Neural progenitor cell (in vitro differentiated cells): ENCODE measurements around the gene FAM9C. TPM values are rescaled to one million over a fixed set of nuclear protein-coding genes. Genes with fewer than 3 reads are reported as not detected.

Experiments
- DNase-seq: peaks from one replicate; pipeline ENCODE4 v3.0.0-alpha.2; 2016; ENCODE audit warnings: low spot score
- H2AFZ ChIP-seq: fragments of 200-600 bp; sonication (generic); replicated peaks from 2 replicates; pipeline ENCODE4 v1.6.1; 2016; ENCODE audit warnings: antibody characterized with exemption
- H3F3A ChIP-seq: fragments of 200-600 bp; sonication (generic); 2 replicates; pipeline ENCODE4 v1.6.1; 2016; ENCODE audit warnings: antibody characterized with exemption, low read depth
- H3K27ac ChIP-seq: fragments of 200-600 bp; sonication (generic); 2 replicates; pipeline ENCODE4 v1.5.1; 2016; ENCODE audit warnings: mild to moderate bottlenecking
- H3K27me3 ChIP-seq: fragments of 200-600 bp; sonication (generic); 2 replicates; pipeline ENCODE4 v1.6.1; 2016; ENCODE audit warnings: mild to moderate bottlenecking, moderate library complexity
- H3K36me3 ChIP-seq: fragments of 200-600 bp; sonication (generic); 2 replicates; pipeline ENCODE4 v1.5.1; 2016
- H3K4me1 ChIP-seq: fragments of 200-600 bp; sonication (generic); 2 replicates; pipeline ENCODE4 v1.6.1; 2016; ENCODE audit warnings: mixed run types
- H3K4me2 ChIP-seq: fragments of 200-600 bp; sonication (generic); 2 replicates; pipeline ENCODE4 v1.6.1; 2016
- H3K4me3 ChIP-seq: fragments of 200-600 bp; sonication (generic); 2 replicates; pipeline ENCODE4 v1.5.1; 2016
- H3K79me2 ChIP-seq: fragments of 200-600 bp; sonication (generic); 2 replicates; pipeline ENCODE4 v1.6.1; 2016; ENCODE audit warnings: low read depth
- H3K9ac ChIP-seq: fragments of 200-600 bp; sonication (generic); 2 replicates; pipeline ENCODE4 v1.6.1; 2016
- H3K9me3 ChIP-seq: fragments of 200-600 bp; sonication (generic); 2 replicates; pipeline ENCODE4 v1.5.1; 2016; ENCODE audit warnings: low read depth
- H4K20me1 ChIP-seq: fragments of 200-600 bp; sonication (generic); 2 replicates; pipeline ENCODE4 v1.6.1; 2016; ENCODE audit warnings: low read depth
- H3K27ac Mint-ChIP-seq: 3 replicates; pipeline ENCODE4 v1.8.0; 2021; ENCODE audit warnings: mixed read lengths
- H3K27me3 Mint-ChIP-seq: 2 replicates; pipeline ENCODE4 v1.8.0; 2022; ENCODE audit warnings: low read depth, mild to moderate bottlenecking, inconsistent platforms, moderate library complexity, mixed read lengths; ENCODE audit not compliant: insufficient read depth
- H3K36me3 Mint-ChIP-seq: 3 replicates; pipeline ENCODE4 v1.8.0; 2021; ENCODE audit warnings: mixed read lengths
- H3K4me1 Mint-ChIP-seq: 3 replicates; pipeline ENCODE4 v1.8.0; 2021; ENCODE audit warnings: mixed read lengths
- H3K4me3 Mint-ChIP-seq: 3 replicates; pipeline ENCODE4 v1.8.0; 2021; ENCODE audit warnings: mild to moderate bottlenecking, moderate library complexity, mixed read lengths
- H3K9me3 Mint-ChIP-seq: 3 replicates; pipeline ENCODE4 v1.8.0; 2020; ENCODE audit warnings: mixed read lengths
- EZH2 ChIP-seq: fragments of 200-600 bp; sonication (generic); IDR thresholded peaks from 2 replicates; pipeline ENCODE4 v1.6.1; 2017; ENCODE audit warnings: antibody characterized with exemption, mild to moderate bottlenecking, moderate library complexity
- EZH2phosphoT487 ChIP-seq: fragments of 200-600 bp; sonication (generic); IDR thresholded peaks from 2 replicates; pipeline ENCODE4 v1.6.1; 2017; ENCODE audit warnings: antibody characterized with exemption
- total RNA-seq: library from RNA; depleted of rRNA; stranded (reverse); fragments of >200 nt; gene quantifications from 2 replicates; pipeline ENCODE4 v1.2.3, GENCODE V29; 2015; ENCODE audit warnings: low replicate concordance
- TF ChIP-seq, protein P1 (sequence below): fragments of 200-600 bp; sonication (generic); IDR thresholded peaks from 2 replicates; pipeline ENCODE4 v1.5.1; 2017; ENCODE audit warnings: antibody characterized with exemption, mild to moderate bottlenecking

FAM9C gene
- total RNA-seq, 1 donor from 2014 or later: not detected

DNA sequence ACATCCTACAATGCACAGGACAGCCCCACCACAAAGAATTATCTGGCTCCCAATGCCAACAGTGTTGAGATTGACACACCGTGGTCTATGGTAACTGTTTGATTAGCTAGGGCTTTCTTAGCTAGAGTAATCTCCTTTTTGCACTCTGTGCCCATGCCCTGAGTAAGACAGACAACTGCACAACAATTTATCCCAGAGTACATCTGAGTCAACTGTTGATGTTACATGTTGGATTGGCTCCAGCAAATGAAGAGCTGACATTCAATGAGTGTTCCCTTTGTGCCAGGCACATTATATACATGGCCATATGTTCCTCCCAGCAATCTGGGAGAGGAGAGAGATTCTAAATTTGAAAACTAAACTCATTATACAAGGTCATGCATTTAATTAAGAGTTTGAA is 3.9 kb upstream of the FAM9C start:
- Histone ChIP-seq H3K27me3 (no peaks in the 10 kb centered on the region), H3K4me3 (no peak overlapping the region), H3K4me2 (no peak overlapping the region), H4K20me1 (no peaks in the 10 kb centered on the region), H3K36me3 (no peaks in the 10 kb centered on the region), H3K27ac (no peak overlapping the region), H3K9me3 (no peaks in the 10 kb centered on the region), H3K9ac (no peak overlapping the region), H3K4me1 (peaks cover 13% of the 10 kb centered on the region), H3K79me2 (no peaks in the 10 kb centered on the region), H3F3A (peaks cover 6% of the 10 kb centered on the region), H2AFZ (no peak overlapping the region)
- no peak for DNase-seq
- Mint-ChIP-seq H3K27me3 (no peaks in the 10 kb centered on the region), H3K36me3 (no peaks in the 10 kb centered on the region), H3K9me3 (peaks cover 18% of the 10 kb centered on the region), H3K27ac (no peak overlapping the region), H3K4me1 (peaks cover 2% of the 10 kb centered on the region), H3K4me3 (no peak overlapping the region)
- TF ChIP-seq EZH2: no peak
- no peak for TF ChIP-seq EZH2phosphoT487
- TF ChIP-seq, protein P1, sequence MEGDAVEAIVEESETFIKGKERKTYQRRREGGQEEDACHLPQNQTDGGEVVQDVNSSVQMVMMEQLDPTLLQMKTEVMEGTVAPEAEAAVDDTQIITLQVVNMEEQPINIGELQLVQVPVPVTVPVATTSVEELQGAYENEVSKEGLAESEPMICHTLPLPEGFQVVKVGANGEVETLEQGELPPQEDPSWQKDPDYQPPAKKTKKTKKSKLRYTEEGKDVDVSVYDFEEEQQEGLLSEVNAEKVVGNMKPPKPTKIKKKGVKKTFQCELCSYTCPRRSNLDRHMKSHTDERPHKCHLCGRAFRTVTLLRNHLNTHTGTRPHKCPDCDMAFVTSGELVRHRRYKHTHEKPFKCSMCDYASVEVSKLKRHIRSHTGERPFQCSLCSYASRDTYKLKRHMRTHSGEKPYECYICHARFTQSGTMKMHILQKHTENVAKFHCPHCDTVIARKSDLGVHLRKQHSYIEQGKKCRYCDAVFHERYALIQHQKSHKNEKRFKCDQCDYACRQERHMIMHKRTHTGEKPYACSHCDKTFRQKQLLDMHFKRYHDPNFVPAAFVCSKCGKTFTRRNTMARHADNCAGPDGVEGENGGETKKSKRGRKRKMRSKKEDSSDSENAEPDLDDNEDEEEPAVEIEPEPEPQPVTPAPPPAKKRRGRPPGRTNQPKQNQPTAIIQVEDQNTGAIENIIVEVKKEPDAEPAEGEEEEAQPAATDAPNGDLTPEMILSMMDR: no peak

DNA sequence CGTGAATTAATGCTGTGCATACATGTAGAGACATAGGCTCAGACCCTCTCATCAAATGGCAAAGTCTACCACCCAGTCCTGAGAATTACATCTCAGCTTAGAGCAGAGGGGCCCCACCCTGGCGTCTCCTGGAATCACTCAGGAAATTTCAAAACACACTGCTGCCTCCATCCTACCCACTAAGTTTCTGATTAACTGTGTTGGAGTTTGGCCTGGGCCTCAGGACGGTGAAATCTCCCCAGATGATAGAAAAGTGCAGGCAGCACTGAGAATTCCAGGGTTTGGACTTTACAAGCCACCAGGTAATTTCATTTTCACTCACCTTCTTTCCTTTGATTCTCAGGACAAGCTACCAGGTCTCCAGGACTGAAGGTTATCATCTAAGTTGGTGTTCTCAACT is 3.3 kb upstream of the FAM9C start:
- H3K27me3 Mint-ChIP-seq: no peaks in the 10 kb centered on the region

DNA sequence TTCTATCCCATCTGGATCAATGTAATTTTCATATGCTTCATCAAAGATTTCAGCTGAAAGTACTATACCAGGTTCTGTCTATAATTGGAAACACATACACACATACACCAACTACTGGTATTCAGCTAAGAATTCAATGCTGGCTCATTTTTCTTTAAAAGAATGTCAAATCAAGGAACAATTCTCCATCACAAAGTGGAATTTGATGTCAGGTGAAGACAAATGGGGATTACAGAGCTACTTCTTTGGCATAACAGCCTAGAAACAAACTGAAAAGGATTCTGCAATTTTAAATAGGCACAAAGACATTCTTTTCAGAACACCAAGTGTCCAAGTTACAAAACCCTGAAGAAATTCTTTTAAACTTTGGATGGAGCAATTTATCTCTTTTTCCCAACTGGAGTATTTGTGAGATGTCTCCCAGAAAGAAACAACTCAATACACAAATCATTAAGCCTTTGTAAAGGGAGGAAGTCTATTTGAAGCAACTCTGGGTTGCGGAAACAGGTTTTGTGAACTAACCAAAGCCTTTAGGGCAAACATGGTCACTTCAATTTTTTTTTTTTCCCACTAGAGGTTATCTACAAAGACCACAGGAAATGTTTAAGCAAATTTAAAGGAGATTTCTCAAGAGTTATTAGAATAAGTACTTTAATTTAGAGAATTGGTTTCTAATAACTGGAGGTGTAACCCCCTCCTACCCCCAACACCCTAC is 1.9 kb upstream of the FAM9C start:
- Mint-ChIP-seq H3K27ac (no peak overlapping the region), H3K27me3 (no peaks in the 10 kb centered on the region), H3K9me3 (peaks cover 11% of the 10 kb centered on the region), H3K4me1 (peaks cover 2% of the 10 kb centered on the region), H3K36me3 (no peaks in the 10 kb centered on the region), H3K4me3 (no peak overlapping the region)
- no peak overlapping the region for H3K4me2 ChIP-seq
- H3K4me1 ChIP-seq: peaks cover 13% of the 10 kb centered on the region
- H3K27me3 ChIP-seq: no peaks in the 10 kb centered on the region
- no peak overlapping the region for H3K27ac ChIP-seq
- H4K20me1 ChIP-seq: no peaks in the 10 kb centered on the region
- H3K9me3 ChIP-seq: no peaks in the 10 kb centered on the region
- no peak overlapping the region for H3K9ac ChIP-seq
- H2AFZ ChIP-seq: peak overlapping the region; percentile 41
- no peaks in the 10 kb centered on the region for H3K36me3 ChIP-seq
- DNase-seq: no peak
- no peaks in the 10 kb centered on the region for H3K79me2 ChIP-seq
- TF ChIP-seq, protein P1: no peak
- TF ChIP-seq EZH2: no peak
- no peak for TF ChIP-seq EZH2phosphoT487
- H3K4me3 ChIP-seq: no peak overlapping the region
- peaks cover 6% of the 10 kb centered on the region for H3F3A ChIP-seq

More for the DNA sequence above, 3.3 kb upstream of the FAM9C start:
- Histone ChIP-seq H3K4me3 (no peak overlapping the region), H3K36me3 (no peaks in the 10 kb centered on the region), H3K27ac (no peak overlapping the region), H3K9ac (no peak overlapping the region), H3F3A (peaks cover 6% of the 10 kb centered on the region), H3K4me1 (peaks cover 13% of the 10 kb centered on the region), H3K4me2 (no peak overlapping the region), H3K27me3 (no peaks in the 10 kb centered on the region), H3K79me2 (no peaks in the 10 kb centered on the region), H4K20me1 (no peaks in the 10 kb centered on the region), H3K9me3 (no peaks in the 10 kb centered on the region), H2AFZ (no peak overlapping the region)
- peaks cover 2% of the 10 kb centered on the region for H3K4me1 Mint-ChIP-seq
- DNase-seq: no peak
- H3K4me3 Mint-ChIP-seq: no peak overlapping the region
- peaks cover 15% of the 10 kb centered on the region for H3K9me3 Mint-ChIP-seq
- TF ChIP-seq, protein P1: no peak
- TF ChIP-seq EZH2: no peak
- TF ChIP-seq EZH2phosphoT487: no peak
- H3K36me3 Mint-ChIP-seq: no peaks in the 10 kb centered on the region
- H3K27ac Mint-ChIP-seq: no peak overlapping the region
